Astrocyte of the cerebellum (primary cell): ENCODE measurements around the gene IL36RN.

ENCODE experiments used
- DNase-seq: peaks from one replicate; pipeline ENCODE4 v3.0.0-alpha.2; 2011; ENCODE audit warnings: low read depth
- H3K4me3 ChIP-seq: 2 replicates; pipeline ENCODE4 v1.5.1; 2011; ENCODE audit warnings: mild to moderate bottlenecking, low read depth, low read length, moderate library complexity
- CTCF ChIP-seq: IDR thresholded peaks from 2 replicates; pipeline ENCODE4 v1.5.1; 2012; ENCODE audit warnings: low read length, low read depth, moderate library complexity, mild to moderate bottlenecking; ENCODE audit errors: missing control alignments
- in situ Hi-C: cut with HindIII; loops from 2 replicates; pipeline ENCODE4 v1.10.0; 2017; ENCODE audit warnings: low sequenced_read_pairs

Gene IL36RN

GRCh38 chr2:113014067-113014466 is 44.9 kb upstream of the IL36RN start:
- DNase-seq: no peak
- no peak for TF ChIP-seq CTCF
- H3K4me3 ChIP-seq: no peak overlapping the region
- in situ Hi-C loops: no loop called here

GRCh38 chr2:113015042-113015441 is 44.0 kb upstream of the IL36RN start:
- H3K4me3 ChIP-seq: no peak overlapping the region
- in situ Hi-C loops: no loop called here
- DNase-seq: no peak
- no peak for TF ChIP-seq CTCF

- no peak for TF ChIP-seq CTCF
- H3K4me3 ChIP-seq: no peak overlapping the region
- in situ Hi-C loops: no loop called here
- DNase-seq: no peak
Measured at GRCh38 chr2:113015655-113016054, 43.3 kb upstream of the IL36RN start.

GRCh38 chr2:113018509-113018908 is 40.5 kb upstream of the IL36RN start:
- H3K4me3 ChIP-seq: no peak overlapping the region
- no peak for DNase-seq

DNA sequence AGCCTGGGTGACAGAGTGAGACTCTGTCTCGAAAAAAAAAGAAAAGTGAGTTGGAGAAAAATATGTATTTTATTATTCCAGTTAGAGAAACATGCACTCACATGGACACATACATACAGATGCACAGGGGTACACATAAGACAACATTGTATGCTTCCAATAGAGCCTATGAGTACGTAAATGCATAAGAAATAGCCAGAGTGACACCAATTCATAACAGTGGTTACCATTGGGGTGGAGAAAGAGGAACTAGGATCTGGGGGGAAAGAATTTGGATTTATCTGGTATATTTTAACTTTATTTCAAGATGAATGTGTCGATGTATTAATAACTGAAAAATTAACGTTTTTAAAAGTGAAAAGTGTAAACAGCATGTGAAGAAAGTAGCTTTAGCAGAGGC is 37.7 kb upstream of the IL36RN start:
- H3K4me3 ChIP-seq: no peak overlapping the region
- in situ Hi-C loops: no loop called here
- DNase-seq: no peak
- no peak for TF ChIP-seq CTCF

More at GRCh38 chr2:113018509-113018908, 40.5 kb upstream of the IL36RN start:
- TF ChIP-seq CTCF: no peak
- in situ Hi-C loops: no loop called here

GRCh38 chr2:113024764-113025163 is 34.2 kb upstream of the IL36RN start:
- in situ Hi-C loops: no loop called here
- H3K4me3 ChIP-seq: no peak overlapping the region
- no peak for TF ChIP-seq CTCF
- no peak for DNase-seq

DNA sequence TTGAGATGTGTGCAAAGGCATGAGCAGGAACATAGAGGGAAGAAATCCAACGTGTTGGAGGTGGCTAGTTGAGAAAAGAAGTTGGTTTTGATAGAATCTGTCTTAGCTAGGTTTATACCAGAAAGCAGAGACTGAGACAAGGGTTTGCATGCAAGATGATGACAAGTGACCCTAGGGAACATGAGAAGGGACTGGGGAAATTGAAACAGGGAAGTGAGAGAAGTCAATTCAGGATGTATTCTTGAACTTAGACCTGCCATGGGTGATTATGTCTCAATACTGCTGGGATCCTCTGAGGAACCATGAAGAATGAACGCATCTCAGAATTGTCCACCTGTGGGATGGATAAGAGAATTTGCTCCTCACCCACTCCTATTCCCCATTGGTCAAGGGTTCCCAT is 33.3 kb upstream of the IL36RN start:
- no peak for DNase-seq
- H3K4me3 ChIP-seq: no peak overlapping the region
- no peak for TF ChIP-seq CTCF
- in situ Hi-C loops: no loop called here
